OCI-M2 (cell line): ENCODE results near the gene INTS13.
"Not testable (repeated sequence)": the region's sequence is repeated elsewhere in the genome, so short reads cannot be mapped to it uniquely, and the experiment has no call there.

Source experiments
- DNase-seq: peaks from one replicate; lab custom pipeline; 2025; ENCODE audit not compliant: unreplicated experiment; lab: John Stamatoyannopoulos, UW

Gene INTS13

GRCh38 chr12:26935636-26936378, 2.0 kb downstream of the INTS13 start:
- DNase-seq = no peak

GRCh38 chr12:26929590-26929989, 8.2 kb downstream of the INTS13 start:
- DNase-seq = no peak

DNA sequence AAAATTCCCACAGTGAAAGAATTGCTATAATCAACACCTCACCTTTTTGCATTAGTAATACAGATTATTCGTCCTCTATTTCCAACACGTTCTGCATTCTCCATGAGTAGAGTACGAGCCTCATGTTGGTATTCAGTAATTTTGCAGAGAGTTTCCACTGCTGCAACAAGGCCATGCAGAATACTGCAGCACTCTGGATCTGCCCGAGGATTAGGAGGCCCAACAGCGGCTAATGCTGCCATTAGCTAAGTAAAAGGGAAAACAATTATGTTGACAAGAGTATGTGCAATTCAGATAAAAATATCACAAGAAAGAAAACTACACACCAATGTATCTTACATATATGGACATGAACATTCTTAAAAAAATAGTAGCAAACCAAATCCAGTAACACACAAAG, 9.1 kb downstream of the INTS13 start:
- DNase-seq = no peak

DNA sequence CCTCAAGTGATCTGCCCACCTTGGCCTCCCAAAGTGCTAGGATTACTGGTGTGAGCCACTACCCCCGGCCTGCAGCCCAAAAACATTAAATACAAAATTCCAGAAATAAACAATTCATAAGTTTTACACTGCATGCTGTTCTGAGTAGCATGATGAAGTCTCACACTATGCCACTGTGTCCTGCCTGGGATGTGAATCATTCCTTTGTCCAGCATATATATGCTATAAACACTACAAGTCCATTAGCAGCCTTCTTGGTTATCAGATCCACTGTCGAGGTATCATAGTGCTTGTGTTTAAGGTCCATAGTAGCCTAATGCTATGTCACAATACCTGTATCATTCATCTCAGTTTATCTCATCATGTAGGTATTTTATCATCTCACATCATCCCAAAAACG, 15.9 kb downstream of the INTS13 start:
- no peak for DNase-seq

GRCh38 chr12:26919216-26919555, 18.6 kb downstream of the INTS13 start:
- DNase-seq = no peak

DNA sequence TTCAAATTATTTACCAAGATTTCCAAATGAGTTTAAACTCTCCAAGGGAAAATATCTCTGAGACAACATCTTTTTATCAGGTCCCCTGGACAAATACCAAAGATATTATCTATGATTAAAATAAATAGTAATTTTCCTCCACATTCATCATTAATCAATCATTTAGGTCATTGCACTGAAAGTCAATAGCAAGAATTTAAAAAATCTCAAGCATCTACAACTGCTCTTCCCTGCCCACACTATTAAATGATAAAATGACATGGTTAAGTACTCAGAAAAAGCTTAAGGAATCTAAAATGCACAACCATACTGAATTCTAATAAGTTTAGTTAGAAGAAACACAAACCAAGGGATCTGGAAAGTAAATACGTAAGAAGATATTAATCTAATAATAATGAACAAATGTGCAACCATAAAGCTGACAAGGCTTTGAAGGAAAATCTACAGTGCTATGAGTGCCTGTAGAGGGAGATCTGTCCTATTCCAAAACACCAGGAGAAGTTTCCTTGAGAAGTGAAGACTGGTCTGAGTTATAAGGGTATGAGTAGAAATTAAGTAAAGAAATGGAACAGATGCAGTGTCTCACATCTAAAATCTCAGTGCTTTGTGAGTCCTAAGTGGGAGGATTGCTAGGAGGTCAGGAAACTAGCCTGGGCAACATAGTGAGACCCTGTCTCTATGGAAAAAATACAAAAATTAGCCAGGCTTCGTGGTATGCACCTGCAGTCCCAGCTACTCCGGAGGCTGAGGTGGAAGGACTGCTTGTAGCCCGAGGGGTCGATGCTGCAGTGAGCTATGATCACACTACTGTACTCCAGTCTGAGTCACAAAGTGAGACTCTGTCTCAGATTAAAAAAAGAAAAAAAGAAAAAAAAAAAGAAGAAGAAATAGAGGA, 19.2 kb downstream of the INTS13 start:
- DNase-seq = no peak

DNA sequence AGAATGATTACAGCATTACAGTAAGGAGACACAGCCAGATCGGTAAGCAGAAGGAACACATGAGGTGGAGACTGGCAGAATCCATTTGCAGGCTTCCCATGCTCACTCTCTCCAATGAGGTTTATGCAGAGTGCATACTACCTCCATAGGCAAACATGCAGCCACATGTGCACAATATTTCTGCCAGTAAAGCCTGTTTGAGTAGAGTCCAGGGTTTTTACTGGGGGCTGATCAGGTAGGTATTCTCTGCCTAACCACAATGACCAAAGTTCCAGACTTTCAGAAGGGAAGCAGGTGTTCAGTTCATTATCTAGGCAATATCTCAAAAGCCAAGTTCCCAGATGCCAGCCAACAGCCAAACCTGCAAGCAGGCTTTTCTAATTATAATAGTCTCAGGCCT, 31.1 kb downstream of the INTS13 start:
- DNase-seq = no peak

DNA sequence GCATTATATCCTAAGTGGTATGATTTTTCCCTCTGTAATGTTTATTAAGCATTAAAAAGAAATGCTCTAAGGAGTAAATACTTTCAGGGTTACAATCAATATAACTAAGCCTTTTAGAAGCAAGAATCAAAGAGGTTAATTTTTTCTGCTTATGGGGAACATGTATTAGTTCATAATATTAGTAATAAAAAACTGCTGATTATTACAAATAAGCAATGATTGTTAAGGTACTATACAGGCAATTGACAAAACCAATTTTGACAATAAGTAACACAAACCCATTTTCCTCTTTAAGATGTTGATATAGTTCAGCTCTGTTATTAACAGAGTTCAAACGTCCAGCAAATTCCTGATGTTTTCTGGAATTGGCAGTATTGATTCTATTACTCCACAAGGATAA, 31.8 kb downstream of the INTS13 start:
- DNase-seq = no peak

DNA sequence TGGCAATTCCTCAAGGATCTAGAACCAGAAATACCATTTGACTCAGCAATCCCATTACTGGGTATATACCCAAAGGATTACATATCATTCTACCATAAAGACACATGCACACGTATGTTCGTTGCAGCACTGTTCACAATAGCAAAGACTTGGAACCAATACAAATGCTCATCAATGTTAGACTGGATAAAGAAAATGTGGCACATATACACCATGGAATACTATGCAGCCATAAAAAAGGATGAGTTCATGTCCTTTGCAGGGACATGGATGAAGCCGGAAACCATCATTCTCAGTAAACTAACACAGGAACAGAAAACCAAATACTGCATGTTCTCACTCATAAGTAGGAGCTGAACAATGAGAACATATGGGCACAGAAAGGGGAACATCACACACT, 34.4 kb downstream of the INTS13 start:
- DNase-seq = not testable (repeated sequence)

DNA sequence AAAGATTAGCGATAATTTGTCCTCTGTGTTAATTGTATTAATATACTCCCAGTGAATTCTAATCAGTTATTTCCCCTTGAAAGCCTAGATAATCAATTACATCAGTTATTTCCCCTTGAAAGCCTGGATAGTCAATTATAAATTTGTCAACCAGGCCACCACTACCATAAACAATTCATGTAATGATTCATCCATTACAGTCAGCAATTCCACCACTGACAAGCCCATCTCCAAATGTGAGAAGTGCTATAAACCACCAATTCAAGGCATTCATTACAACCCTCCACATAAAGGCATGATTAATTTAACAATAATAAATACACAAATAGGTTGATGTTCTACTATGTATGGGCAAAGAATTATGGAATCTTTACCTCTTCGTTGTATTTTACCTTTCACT, 40.9 kb downstream of the INTS13 start:
- DNase-seq = no peak

DNA sequence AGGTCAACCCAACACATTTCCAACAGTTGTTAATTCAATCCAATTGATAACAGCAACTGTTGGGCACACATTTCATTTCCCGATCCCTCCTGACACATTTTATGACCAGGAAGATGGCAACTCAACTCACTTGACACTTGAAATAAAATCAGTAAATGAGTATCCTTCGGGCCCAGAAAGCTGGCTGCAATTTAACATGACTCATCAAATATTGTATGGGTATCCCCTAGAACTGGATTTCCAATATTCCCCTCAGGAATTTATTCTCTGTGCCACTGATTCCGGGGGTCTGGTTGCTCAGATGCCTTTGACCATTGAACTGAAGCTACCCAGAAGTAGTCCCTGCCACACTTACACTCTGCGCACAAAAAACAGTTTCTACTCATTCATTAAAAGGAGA, 42.1 kb downstream of the INTS13 start:
- DNase-seq = no peak

- DNase-seq = no peak
These were observed 46.1 kb downstream of the INTS13 start for GRCh38 chr12:26891704-26892103.

DNA sequence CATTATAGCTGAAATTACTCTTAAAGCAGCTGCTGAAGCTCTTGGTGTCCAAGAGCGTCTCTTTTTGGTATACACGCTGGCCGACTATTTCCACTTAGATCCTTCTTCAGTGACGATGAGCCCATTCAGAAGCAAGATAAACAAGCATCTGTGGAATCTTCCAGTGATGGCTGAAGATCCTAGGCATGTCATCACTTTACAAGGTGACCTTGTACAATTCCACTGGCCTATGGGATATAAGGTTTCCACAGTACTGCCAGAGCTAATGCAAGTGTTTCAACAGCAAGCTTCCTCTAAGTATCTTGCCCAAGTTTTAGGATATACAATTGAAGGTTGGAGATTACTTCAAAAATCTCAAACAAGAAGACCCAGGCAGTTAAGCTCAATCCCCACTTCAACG, 47.0 kb downstream of the INTS13 start:
- DNase-seq = no peak

- DNase-seq = peak; percentile 5
These were observed 52.8 kb downstream of the INTS13 start for GRCh38 chr12:26884765-26885576.

DNA sequence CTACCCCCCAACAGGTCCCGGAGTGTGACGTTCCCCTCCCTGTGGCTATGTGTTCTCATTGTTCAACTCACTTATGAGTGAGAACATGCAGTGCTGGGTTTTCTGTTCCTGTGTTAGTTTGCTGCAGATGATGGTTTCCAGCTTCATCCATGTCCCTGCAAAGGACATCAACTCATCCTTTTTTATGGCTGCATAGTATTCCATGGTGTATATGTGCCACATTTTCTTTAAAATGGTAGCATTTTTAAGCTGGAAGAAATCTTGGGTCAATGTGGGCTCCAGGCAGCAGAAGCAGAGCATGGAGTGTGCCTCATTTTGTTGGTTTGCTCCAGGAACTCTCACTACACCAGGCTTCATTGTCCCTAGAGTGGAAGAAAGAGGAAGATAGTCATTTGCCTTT, 57.2 kb downstream of the INTS13 start:
- no peak for DNase-seq

GRCh38 chr12:26878661-26879119, 59.1 kb downstream of the INTS13 start:
- DNase-seq = no peak

DNA sequence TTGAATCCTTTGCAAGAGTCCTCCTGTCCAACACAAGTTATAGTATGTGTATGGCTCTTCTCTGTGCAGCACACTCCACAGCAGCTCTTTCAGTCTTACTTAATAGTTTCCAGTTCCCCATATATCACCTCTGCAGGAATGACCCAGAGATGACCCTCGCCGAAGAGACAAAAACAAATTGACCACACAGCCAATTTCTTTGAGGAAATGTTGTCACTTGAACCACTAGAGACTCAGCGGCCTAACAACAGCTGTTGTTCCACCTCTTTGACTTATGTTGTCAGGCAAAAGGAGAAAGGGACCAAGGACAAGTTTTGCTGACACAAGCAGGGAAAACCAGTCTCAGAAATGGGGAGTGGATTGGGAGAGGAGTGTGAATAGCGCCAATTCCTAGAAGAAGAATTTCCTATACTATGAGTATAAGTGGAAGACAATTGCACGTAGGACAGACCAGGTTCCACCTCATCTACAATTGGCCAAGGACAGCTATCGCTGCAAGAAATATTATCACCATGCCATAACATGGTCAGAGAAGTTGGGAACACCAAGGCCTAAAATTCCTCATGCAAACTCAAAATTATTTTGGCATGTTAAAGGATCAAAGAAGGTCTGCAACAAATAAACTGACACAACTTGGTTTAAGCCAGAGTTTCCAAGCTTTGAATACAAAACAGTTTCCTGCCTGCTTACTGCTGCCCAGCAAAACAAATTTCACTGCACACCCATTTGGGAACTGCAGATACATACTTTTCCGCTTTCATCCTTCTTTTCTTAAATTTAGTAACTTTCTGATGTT, 63.1 kb downstream of the INTS13 start:
- DNase-seq = no peak

DNA sequence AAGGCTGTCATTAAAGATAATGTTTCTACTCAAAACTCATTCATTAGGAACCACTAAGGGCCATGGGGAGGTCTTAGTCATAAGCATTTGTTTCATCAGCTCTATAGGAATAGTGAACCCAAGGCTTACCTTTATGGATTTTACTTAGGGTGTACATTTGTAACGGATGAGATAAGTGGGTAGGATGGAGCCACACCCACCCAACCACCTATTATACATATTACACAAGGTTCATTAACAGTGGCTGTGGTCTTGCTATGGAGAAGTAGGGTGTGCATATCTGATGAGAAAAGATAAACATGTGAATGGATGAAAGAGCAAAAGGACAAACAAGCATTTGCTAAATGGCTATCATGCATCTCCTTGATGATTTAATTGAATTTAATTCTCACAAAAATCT, 65.2 kb downstream of the INTS13 start:
- no peak for DNase-seq

DNA sequence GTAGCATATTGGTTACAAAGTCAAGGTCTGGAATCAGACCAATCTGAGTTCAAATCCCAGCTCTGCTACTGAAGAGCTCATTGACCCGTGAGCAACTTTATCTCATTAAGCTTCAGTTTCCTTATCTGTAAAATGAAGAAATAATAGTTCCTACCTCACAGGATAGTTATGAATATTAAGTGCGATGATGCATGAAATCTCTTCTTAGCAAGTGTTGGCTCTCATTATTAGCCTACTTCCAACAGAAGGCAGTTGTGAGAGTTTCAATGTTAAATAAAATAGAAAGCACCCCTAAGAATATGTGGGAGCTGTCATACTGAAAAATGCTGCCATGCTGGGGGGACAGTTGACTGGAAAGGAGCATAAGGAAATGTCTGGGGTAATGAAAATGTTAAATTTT, 65.8 kb downstream of the INTS13 start:
- no peak for DNase-seq

DNA sequence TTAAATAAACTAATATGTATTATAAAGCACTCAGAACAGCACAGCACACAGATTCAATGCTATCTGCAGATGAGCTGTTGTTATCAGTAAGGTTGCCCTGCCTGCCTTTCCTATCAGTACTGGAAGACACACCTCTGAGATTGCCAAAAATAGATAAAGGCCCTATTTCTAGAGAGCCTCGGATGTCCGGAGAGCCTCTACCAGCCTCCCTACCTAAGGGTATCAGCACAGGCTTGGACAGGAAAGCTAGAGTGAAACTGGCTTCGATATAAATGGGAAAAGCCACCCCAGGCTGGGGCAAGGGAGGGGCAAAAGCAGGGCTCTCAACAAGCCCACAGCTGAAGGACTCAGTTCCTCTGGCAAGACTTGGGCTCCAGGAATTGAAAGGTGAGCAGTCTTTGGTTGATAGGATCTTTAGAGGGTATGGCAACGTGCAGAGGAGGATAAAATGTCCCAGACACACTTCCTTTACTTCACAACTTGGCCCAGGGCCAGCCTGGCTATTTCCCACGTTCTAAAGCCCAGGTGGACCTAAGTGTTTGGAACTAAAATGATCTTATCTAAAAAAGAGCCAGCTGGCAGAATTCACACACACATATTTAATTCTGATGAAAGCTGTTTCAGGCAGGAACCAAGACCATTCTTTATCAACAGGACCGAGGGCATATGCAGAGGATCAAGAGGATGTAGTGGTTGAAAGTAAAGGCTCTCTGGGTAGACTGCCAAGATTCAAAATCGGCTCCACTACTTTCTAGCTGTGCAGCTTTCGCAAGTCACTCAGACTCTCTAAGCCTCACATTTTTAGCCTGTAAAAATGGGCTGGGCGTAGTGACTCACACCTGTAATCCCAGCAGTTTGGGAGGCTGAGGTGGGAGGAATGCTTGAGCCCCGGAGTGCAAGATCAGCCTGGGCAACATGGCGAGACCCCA, 67.0 kb downstream of the INTS13 start:
- DNase-seq = no peak
